Pancreas (tissue), 10 donors: ENCODE results near the gene TMPRSS6. TPM values are rescaled to one million over a fixed set of nuclear protein-coding genes. Genes with fewer than 3 reads are reported as not detected.

Experiments
- ATAC-seq, 4 donors: fragments of 200-7000 bp; cut with Tn5 transposase; one replicate each; pipeline versions ENCODE4 v1.8.0 to v1.9.1; 2020; ENCODE audit warnings: mild to moderate bottlenecking in 4 of 4, moderate library complexity in 4 of 4
- DNase-seq, 6 donors: peaks; one replicate each; pipeline ENCODE4 v3.0.0-alpha.2; 2020
- FAIRE-seq: peaks from 2 replicates; lab custom pipeline; 2012; peaks lifted over from hg19 to GRCh38; lab: Jason Lieb, UNC
- H3K27ac ChIP-seq, 4 donors: fragments of 200-600 bp; sonication (generic); 1 replicate in 3 of 4; 2 replicates in 1 of 4; pipeline versions ENCODE4 v1.5.0 to v1.8.0; 2020
- H3K27me3 ChIP-seq, 4 donors: fragments of 200-600 bp; one replicate each; pipeline ENCODE4 v1.8.0; 2021
- H3K36me3 ChIP-seq, 3 donors: fragments of 200-600 bp; sonication (generic) in 1 of 3; one replicate each; pipeline versions ENCODE4 v1.5.0 to v1.8.0; 2020 to 2021
- H3K4me1 ChIP-seq, 3 donors: fragments of 200-600 bp; one replicate each; pipeline ENCODE4 v1.8.0; 2021
- H3K4me3 ChIP-seq, 4 donors: fragments of 200-600 bp; sonication (generic) in 2 of 4; one replicate each; pipeline versions ENCODE4 v1.5.0 to v1.8.0; 2020 to 2021
- H3K9me3 ChIP-seq, 4 donors: fragments of 200-600 bp; one replicate each; pipeline ENCODE4 v1.8.0; 2021
- WGBS, 2 donors: extraction: QIAGEN DNeasy Blood & Tissue Kit; methylation state at CpG; one replicate each; pipeline ENCODE4 v1.1.7; 2013; 5-methylcytosine and 5-hydroxymethylcytosine counted together
- intact Hi-C, 3 donors: fragments of 100-400 bp; cut with DNase I; formaldehyde crosslinking; loops; one replicate each; pipeline versions ENCODE4 v1.11.1 to v1.14.2; 2022
- polyA plus RNA-seq, 2 donors: library from polyadenylated mRNA; stranded (reverse); fragments of 200-250 nt; gene quantifications; one replicate each; pipeline ENCODE4 v1.2.3, GENCODE V29; 2013
- total RNA-seq, 6 donors: library from RNA; stranded (reverse); fragmentation: NEBNext Ultra II Directional in 4 of 6; extraction: Animal tissue kit (Norgen Biotek cat#: 25700) in 4 of 6; gene quantifications; one replicate each; pipeline versions ENCODE4 v1.2.1 to v1.2.4, GENCODE V29; 2021 to 2023
- TF ChIP-seq, protein P1 (sequence below), 4 donors: fragments of 200-600 bp; sonication (generic) in 3 of 4; IDR thresholded peaks; one replicate each; pipeline versions ENCODE4 v1.5.0 to v1.8.0; 2021; ENCODE audit warnings: antibody characterized with exemption in 4 of 4
- donor health status: healthy with polysubstance abuse.
- donor health status: DM: no; HTN: no; CAD: no; lungs with moderate emphysema.
- donor health status: DM: no; HTN: no; CAD: no.
- donor health status: control.
- donor health status: control.
- donor health status: Bipolar disorder and iron deficiency.
- donor health status: DM: yes; HTN: yes; CAD: no.
- donor health status: DM: no; HTN: no; CAD: no.
- donor health status: DM: no; HTN: no; CAD: no.
- donor health status: DM: yes; HTN: yes; CAD: no.

Gene TMPRSS6
- total and polyA plus RNA-seq, 8 donors: 0.13 to 3.1 (median 0.33) TPM

DNA sequence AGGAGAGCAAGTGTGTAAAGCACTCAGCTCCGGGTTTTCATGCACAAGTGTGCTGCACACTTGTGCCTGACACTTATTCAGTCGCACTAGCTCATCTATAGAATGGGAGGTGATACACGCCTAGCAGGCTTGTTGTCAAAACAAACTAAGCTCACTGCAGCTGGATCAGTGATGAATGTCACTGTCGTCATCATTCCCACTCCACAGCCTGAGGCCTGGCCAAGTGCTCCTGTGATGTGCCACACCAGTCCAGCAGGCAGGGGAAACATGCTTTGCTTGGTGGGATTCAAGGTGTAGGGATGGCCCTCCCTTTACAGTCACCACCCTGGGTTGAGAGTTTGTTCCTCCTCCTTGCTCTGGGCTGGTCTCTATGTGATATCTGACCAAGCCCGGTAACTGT is 83.2 kb downstream of the TMPRSS6 start:
- H3K4me1 ChIP-seq: peaks cover 2 to 30% (median 3%) of the 10 kb centered on the region in 3 donors
- ATAC-seq (no peak), FAIRE-seq (no peak), DNase-seq (no peak)
- H3K27ac ChIP-seq: no peak overlapping the region
- no peak overlapping the region for H3K4me3 ChIP-seq
- no peaks in the 10 kb centered on the region for H3K9me3 ChIP-seq
- intact Hi-C loops: no loop called here
- no peaks in the 10 kb centered on the region for H3K27me3 ChIP-seq
- H3K36me3 ChIP-seq: peaks cover 0 to 30% (median 6%) of the 10 kb centered on the region in 3 donors
- TF ChIP-seq, protein P1, sequence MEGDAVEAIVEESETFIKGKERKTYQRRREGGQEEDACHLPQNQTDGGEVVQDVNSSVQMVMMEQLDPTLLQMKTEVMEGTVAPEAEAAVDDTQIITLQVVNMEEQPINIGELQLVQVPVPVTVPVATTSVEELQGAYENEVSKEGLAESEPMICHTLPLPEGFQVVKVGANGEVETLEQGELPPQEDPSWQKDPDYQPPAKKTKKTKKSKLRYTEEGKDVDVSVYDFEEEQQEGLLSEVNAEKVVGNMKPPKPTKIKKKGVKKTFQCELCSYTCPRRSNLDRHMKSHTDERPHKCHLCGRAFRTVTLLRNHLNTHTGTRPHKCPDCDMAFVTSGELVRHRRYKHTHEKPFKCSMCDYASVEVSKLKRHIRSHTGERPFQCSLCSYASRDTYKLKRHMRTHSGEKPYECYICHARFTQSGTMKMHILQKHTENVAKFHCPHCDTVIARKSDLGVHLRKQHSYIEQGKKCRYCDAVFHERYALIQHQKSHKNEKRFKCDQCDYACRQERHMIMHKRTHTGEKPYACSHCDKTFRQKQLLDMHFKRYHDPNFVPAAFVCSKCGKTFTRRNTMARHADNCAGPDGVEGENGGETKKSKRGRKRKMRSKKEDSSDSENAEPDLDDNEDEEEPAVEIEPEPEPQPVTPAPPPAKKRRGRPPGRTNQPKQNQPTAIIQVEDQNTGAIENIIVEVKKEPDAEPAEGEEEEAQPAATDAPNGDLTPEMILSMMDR (IDR thresholded peaks at IDR 0.05): no peak
- 85 to 94% methylated on average over 5 of the region's 5 CpGs for WGBS, 2 donors

DNA sequence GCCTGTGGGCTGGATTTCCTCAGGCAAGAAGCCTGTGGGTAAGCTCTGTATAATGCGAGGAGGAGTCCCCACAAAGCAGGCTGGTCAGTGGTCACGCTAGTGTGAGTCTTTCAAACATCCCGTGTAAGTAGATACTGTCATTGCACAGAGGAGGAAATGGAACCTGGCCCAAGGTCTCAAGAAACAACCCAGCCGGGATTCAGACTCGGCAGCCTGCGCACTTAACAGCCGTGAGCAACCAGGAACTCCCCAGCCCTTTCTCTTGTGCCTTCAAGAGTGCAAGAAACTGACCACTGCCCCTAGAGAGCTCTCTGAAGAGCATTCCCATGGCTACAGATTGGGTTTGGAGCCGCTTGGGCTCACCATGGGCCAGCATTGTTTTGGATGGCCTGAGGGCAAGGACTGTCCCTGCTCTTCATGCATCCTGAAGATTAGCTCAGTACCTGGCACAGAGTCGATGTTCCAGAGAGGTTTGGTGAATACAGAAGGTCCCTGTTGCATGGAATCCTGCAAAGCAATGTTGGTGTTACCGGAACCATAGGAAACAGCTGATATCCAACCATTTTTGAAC is 83.9 kb downstream of the TMPRSS6 start:
- TF ChIP-seq, protein P1 (IDR thresholded peaks at IDR 0.05): no peak
- peak in 3 of 4 donors; percentile 18 to 67 (median 30) for ATAC-seq
- Histone ChIP-seq H3K36me3 (peaks cover 0 to 30% (median 6%) of the 10 kb centered on the region in 3 donors), H3K27me3 (no peaks in the 10 kb centered on the region), H3K4me3 (no peak overlapping the region), H3K27ac (peak overlapping the region in 1 of 4 donors; percentile 27), H3K4me1 (peaks cover 10 to 34% (median 10%) of the 10 kb centered on the region in 3 donors), H3K9me3 (no peaks in the 10 kb centered on the region)
- no peak for FAIRE-seq
- no peak for DNase-seq
- WGBS, 2 donors: 60 to 81% methylated on average over 10 of the region's 10 CpGs
- intact Hi-C loops: no loop called here

DNA sequence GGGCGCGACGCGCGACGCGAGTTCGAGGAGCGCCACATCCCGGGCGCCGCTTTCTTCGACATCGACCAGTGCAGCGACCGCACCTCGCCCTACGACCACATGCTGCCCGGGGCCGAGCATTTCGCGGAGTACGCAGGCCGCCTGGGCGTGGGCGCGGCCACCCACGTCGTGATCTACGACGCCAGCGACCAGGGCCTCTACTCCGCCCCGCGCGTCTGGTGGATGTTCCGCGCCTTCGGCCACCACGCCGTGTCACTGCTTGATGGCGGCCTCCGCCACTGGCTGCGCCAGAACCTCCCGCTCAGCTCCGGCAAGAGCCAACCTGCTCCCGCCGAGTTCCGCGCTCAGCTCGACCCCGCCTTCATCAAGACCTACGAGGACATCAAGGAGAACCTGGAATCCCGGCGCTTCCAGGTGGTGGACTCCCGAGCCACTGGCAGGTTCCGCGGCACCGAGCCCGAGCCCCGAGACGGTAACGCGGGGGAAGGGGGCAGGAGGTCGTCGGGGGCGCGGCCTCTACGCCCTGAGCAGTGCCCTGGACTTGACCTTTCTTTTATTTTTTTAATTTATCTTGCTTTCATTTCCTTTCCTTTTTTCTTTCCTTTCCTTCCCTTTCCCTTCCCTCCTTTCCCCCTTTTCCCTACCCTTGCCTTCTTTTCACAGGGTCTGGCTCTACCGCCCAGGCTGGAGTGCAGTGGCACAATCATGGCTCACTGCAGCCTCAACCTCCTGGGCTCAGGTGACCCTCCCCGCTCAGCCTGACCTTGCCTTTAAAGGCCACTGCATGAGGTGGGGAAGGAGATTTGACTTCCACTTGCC is 85.0 kb downstream of the TMPRSS6 start:
- TF ChIP-seq, protein P1 (IDR thresholded peaks at IDR 0.05): no peak
- FAIRE-seq (no peak), ATAC-seq (no peak), DNase-seq (peak in 1 of 6 donors; percentile 29)
- H3K27ac ChIP-seq: no peak overlapping the region
- H3K36me3 ChIP-seq: peaks cover 0 to 23% (median 4%) of the 10 kb centered on the region in 3 donors
- no peak overlapping the region for H3K4me3 ChIP-seq
- WGBS, 2 donors: 91% methylated on average over 71 of the region's 71 CpGs
- H3K27me3 ChIP-seq: no peaks in the 10 kb centered on the region
- H3K9me3 ChIP-seq: no peaks in the 10 kb centered on the region
- intact Hi-C loops: no loop called here
- peaks cover 11 to 35% (median 12%) of the 10 kb centered on the region in 3 donors for H3K4me1 ChIP-seq

DNA sequence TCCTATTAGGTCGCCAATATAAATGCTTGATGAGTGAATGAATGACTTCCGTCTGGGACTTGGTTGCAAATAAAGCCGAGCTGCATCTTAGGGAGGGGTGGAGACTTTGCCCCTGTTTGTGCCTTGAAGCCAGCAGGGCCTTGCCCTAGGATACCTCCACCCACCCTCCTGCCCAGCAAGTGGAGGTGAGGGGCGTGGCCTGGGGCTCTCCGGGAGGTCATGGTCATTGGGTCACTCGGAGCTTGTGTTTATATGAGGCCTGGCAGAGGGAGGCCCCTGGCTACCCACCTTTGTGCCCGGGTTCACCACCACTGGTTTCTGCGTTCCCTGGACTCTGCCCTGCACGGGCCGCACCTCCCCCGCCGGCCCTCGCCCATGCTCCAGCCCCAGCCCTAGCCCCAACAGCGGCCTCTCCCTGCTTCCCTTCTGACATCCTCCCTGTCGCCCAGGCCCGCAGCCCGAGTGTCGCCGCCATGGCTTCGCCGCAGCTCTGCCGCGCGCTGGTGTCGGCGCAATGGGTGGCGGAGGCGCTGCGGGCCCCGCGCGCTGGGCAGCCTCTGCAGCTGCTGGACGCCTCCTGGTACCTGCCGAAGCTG is 85.7 kb downstream of the TMPRSS6 start:
- Histone ChIP-seq H3K4me1 (peaks cover 11 to 35% (median 12%) of the 10 kb centered on the region in 3 donors), H3K9me3 (no peaks in the 10 kb centered on the region), H3K27me3 (no peaks in the 10 kb centered on the region), H3K27ac (no peak overlapping the region), H3K36me3 (peaks cover 0 to 17% (median 0%) of the 10 kb centered on the region in 3 donors), H3K4me3 (no peak overlapping the region)
- DNase-seq: peak in 1 of 6 donors; percentile 34
- no peak for ATAC-seq
- TF ChIP-seq, protein P1 (IDR thresholded peaks at IDR 0.05): no peak
- intact Hi-C loops: no loop called here
- 92 to 94% methylated on average over 30 to 34 of the region's 34 CpGs for WGBS, 2 donors
- no peak for FAIRE-seq
